ENCODE measurements around the gene RBM45.

DNA sequence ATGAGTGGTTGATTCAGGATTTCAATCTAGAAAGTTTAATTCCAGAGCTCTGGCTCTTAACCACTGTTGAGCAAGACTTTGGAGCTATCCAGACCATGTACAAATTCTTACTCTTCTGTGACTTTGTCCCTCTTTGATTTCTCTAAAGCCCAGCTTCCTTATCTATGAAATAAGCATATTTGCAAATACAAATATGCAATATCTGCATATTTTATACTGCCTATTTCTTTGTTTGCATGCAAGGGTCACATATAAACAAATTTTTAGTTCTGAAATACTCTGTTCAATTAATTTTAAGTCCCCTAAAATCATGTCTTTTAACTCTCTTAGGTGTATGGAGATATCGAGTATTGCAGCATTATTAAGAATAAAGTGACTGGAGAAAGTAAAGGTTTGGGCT lies 5.5 kb downstream of the RBM45 start:
- TF ChIP-seq POLR2A (IDR thresholded peaks at IDR 0.05) = no peak
- TF ChIP-seq, protein P1, sequence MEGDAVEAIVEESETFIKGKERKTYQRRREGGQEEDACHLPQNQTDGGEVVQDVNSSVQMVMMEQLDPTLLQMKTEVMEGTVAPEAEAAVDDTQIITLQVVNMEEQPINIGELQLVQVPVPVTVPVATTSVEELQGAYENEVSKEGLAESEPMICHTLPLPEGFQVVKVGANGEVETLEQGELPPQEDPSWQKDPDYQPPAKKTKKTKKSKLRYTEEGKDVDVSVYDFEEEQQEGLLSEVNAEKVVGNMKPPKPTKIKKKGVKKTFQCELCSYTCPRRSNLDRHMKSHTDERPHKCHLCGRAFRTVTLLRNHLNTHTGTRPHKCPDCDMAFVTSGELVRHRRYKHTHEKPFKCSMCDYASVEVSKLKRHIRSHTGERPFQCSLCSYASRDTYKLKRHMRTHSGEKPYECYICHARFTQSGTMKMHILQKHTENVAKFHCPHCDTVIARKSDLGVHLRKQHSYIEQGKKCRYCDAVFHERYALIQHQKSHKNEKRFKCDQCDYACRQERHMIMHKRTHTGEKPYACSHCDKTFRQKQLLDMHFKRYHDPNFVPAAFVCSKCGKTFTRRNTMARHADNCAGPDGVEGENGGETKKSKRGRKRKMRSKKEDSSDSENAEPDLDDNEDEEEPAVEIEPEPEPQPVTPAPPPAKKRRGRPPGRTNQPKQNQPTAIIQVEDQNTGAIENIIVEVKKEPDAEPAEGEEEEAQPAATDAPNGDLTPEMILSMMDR (IDR thresholded peaks at IDR 0.05) = no peak

All from esophagus squamous epithelium (tissue), 4 donors.